Transverse colon (tissue), 3 donors: Measurements from ENCODE around the gene SAMD15.

Experiments
- EP300 ChIP-seq: sonication (generic); formaldehyde crosslinking; IDR thresholded peaks from one replicate; pipeline ENCODE4 v1.6.1; 2017; ENCODE audit warnings: antibody characterized with exemption, low read depth
- POLR2A ChIP-seq: fragments of 450-650 bp; IDR thresholded peaks from one replicate; pipeline ENCODE4 v1.6.1; 2016; ENCODE audit warnings: antibody characterized with exemption, mild to moderate bottlenecking, moderate library complexity
- TF ChIP-seq, protein P1 (sequence below), 5 experiments: fragments of 200-600 bp in 3 of 5; fragments of 450-650 bp in 2 of 5; sonication (generic) in 3 of 5; IDR thresholded peaks; 1 replicate in 2 of 5; 2 replicates in 3 of 5; pipeline ENCODE4 v1.5.1; 2016 to 2017; ENCODE audit warnings: antibody characterized with exemption in 5 of 5, inconsistent platforms in 3 of 5, mild to moderate bottlenecking in 2 of 5, moderate library complexity in 1 of 5

DNA sequence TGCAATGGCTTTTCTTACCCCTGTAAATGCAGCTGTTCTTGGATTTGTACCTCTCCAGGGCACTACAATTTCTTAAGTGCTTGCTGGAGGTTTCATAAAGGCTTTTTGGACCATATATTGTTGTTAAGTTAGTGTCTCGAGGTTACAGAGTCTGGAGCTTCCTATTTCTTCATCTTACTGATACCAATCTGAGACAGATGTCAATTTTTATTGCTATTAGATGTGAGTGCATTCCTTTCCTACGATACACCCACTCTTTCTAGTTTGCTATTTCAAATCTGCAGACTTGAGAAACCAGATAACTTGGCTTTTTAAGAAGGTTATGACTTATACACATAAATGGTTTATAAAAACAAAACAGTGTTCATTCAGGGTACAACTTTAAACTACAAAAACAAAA, 44.0 kb downstream of the SAMD15 start:
- TF ChIP-seq POLR2A, result no peak
- TF ChIP-seq, protein P1, sequence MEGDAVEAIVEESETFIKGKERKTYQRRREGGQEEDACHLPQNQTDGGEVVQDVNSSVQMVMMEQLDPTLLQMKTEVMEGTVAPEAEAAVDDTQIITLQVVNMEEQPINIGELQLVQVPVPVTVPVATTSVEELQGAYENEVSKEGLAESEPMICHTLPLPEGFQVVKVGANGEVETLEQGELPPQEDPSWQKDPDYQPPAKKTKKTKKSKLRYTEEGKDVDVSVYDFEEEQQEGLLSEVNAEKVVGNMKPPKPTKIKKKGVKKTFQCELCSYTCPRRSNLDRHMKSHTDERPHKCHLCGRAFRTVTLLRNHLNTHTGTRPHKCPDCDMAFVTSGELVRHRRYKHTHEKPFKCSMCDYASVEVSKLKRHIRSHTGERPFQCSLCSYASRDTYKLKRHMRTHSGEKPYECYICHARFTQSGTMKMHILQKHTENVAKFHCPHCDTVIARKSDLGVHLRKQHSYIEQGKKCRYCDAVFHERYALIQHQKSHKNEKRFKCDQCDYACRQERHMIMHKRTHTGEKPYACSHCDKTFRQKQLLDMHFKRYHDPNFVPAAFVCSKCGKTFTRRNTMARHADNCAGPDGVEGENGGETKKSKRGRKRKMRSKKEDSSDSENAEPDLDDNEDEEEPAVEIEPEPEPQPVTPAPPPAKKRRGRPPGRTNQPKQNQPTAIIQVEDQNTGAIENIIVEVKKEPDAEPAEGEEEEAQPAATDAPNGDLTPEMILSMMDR (IDR thresholded peaks at IDR 0.05), result no peak
- no peak for TF ChIP-seq EP300
